ENCODE measurements around the gene CIAPIN1.

DNA sequence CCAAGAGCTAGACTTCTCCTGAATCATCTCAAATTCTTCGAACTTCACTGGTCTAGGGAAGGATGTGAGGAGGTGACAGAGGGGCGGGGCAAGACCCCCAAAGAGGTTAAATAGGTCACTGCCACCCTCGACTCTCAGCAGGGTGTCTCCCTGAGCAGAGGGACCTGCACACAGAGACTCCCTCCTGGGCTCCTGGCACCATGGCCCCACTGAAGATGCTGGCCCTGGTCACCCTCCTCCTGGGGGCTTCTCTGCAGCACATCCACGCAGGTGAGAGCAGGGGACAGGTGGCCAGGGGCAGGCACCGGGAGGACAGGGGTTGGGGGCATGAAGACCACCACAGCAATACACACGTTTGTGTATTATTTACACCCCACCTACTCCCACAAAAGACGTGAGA is 33.5 kb downstream of the CIAPIN1 start:
- TF ChIP-seq POLR2AphosphoS5 (IDR thresholded peaks at IDR 0.05; ENCODE audit: low read depth, low read length) = no peak
- no peak for TF ChIP-seq CHD2 (IDR thresholded peaks at IDR 0.05; ENCODE audit: low read length)
- TF ChIP-seq, protein P1, sequence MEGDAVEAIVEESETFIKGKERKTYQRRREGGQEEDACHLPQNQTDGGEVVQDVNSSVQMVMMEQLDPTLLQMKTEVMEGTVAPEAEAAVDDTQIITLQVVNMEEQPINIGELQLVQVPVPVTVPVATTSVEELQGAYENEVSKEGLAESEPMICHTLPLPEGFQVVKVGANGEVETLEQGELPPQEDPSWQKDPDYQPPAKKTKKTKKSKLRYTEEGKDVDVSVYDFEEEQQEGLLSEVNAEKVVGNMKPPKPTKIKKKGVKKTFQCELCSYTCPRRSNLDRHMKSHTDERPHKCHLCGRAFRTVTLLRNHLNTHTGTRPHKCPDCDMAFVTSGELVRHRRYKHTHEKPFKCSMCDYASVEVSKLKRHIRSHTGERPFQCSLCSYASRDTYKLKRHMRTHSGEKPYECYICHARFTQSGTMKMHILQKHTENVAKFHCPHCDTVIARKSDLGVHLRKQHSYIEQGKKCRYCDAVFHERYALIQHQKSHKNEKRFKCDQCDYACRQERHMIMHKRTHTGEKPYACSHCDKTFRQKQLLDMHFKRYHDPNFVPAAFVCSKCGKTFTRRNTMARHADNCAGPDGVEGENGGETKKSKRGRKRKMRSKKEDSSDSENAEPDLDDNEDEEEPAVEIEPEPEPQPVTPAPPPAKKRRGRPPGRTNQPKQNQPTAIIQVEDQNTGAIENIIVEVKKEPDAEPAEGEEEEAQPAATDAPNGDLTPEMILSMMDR (IDR thresholded peaks at IDR 0.05; ENCODE audit: control extremely low read depth in 1 of 3, insufficient read depth in 1 of 3, low read depth in 1 of 3, low read length in 3 of 3) = no peak
- no peak for TF ChIP-seq JUND (IDR thresholded peaks at IDR 0.05; ENCODE audit: low read length)
- no peak for TF ChIP-seq SIN3A (conservative IDR thresholded peaks at IDR 0.05 in 1 of 2, IDR thresholded peaks at IDR 0.05 in 1 of 2; ENCODE audit: low read depth in 1 of 2, low read length in 2 of 2)
- TF ChIP-seq, protein P2, sequence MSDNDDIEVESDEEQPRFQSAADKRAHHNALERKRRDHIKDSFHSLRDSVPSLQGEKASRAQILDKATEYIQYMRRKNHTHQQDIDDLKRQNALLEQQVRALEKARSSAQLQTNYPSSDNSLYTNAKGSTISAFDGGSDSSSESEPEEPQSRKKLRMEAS (IDR thresholded peaks at IDR 0.05) = no peak
- TF ChIP-seq GABPA (IDR thresholded peaks at IDR 0.05; ENCODE audit: borderline replicate concordance, insufficient read depth, low read length) = no peak
- TF ChIP-seq, protein P3, sequence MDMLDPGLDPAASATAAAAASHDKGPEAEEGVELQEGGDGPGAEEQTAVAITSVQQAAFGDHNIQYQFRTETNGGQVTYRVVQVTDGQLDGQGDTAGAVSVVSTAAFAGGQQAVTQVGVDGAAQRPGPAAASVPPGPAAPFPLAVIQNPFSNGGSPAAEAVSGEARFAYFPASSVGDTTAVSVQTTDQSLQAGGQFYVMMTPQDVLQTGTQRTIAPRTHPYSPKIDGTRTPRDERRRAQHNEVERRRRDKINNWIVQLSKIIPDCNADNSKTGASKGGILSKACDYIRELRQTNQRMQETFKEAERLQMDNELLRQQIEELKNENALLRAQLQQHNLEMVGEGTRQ (IDR thresholded peaks at IDR 0.05; ENCODE audit: low read length) = no peak
- TF ChIP-seq BRCA1 (IDR thresholded peaks at IDR 0.05; ENCODE audit: low read depth, low read length) = no peak
- no peak for TF ChIP-seq EP300 (IDR thresholded peaks at IDR 0.05; ENCODE audit: borderline replicate concordance in 1 of 2, low read depth in 2 of 2, low read length in 2 of 2)

Data from H1 (cell line).